Muscle of leg (tissue), 11 donors: ENCODE measurements around the gene ST8SIA5. TPM values are rescaled to one million over a fixed set of nuclear protein-coding genes. Genes with fewer than 3 reads are reported as not detected.

Experiments
- DNase-seq: peaks from one replicate; pipeline ENCODE4 v3.0.0; 2013
- H3K27ac ChIP-seq: one replicate; pipeline ENCODE4 v1.5.1; 2013; ENCODE audit warnings: mild to moderate bottlenecking, low read length, control low read depth
- H3K27me3 ChIP-seq: one replicate; pipeline ENCODE4 v1.6.1; 2013; ENCODE audit warnings: low read length; ENCODE audit not compliant: control insufficient read depth, insufficient read depth
- H3K36me3 ChIP-seq: one replicate; pipeline ENCODE4 v1.6.1; 2013; ENCODE audit warnings: low read length; ENCODE audit not compliant: control insufficient read depth, insufficient read depth
- H3K4me1 ChIP-seq: one replicate; pipeline ENCODE4 v1.6.1; 2013; ENCODE audit warnings: low read length; ENCODE audit not compliant: control insufficient read depth, insufficient read depth
- H3K4me3 ChIP-seq: one replicate; pipeline ENCODE4 v1.5.1; 2013; ENCODE audit warnings: low read length, control low read depth
- H3K9me3 ChIP-seq: replicated peaks from 2 replicates; pipeline ENCODE4 v1.6.1; 2013; ENCODE audit warnings: low read depth, low read length; ENCODE audit not compliant: control insufficient read depth
- WGBS: methylation state at CpG from one replicate; pipeline ENCODE4 v1.1.5; 2013; ENCODE audit warnings: missing lambda C conversion rate; ENCODE audit not compliant: insufficient coverage; 5-methylcytosine and 5-hydroxymethylcytosine counted together
- polyA plus RNA-seq, 8 donors: library from polyadenylated mRNA; unstranded; fragments of 120-200 nt; gene quantifications; one replicate each; pipeline versions ENCODE4 v1.2.1 to v1.2.3, GENCODE V29; 2013; ENCODE audit warnings: inconsistent platforms in 1 of 8, low replicate concordance in 1 of 8; ENCODE audit not compliant: insufficient read length in 8 of 8, insufficient read depth in 1 of 8
- total RNA-seq: library from RNA; stranded (reverse); fragments of 120-200 nt; gene quantifications from one replicate; pipeline ENCODE4 v1.2.4, GENCODE V29; 2013

Gene ST8SIA5
- total and polyA plus RNA-seq, 9 donors: 1.0 to 5.2 (median 4.3) TPM

DNA sequence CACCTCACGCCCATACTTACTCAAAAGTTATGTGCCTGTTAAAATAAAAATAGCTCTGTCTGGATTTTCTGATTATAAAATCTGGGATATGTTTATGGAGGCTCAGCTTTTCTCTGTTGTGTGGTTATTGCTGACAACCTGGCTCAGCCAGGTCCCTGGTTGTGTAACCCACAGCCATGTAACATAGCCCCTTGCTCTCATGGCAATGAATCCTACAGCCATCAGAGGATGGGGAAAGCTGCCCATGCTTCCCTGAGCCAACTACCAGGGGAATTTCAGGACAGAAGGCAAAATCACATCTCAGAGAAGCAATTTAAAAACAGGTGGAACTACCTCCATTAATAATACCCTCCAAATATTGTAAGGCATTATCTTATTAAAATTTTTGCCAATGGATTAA lies 29.7 kb downstream of the ST8SIA5 start:
- no peak for DNase-seq
- no CpG with 5 or more reads among the region's 1 CpG for WGBS
- Histone ChIP-seq H3K36me3 (no peaks in the 10 kb centered on the region), H3K27ac (no peak overlapping the region), H3K9me3 (peaks cover 20% of the 10 kb centered on the region), H3K4me3 (no peak overlapping the region), H3K4me1 (no peaks in the 10 kb centered on the region), H3K27me3 (no peaks in the 10 kb centered on the region)

DNA sequence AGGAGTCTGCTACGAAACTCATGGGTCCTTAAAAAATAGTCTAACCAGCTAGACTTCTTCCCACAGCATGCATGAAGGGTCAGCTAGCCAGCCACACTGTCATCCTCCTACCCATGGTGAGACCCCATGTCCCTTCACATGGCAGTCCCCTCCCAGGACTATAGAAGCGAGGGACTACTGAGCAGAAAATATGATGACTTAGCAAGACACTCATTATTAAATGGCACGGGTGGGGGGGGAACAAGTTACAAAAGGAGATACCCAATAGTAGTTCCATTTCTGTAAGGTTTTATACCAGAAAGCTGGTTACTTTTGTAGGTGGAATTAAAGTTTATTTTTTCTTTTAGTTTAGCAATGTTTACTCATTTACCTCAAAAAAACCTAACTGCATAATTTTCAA lies 31.5 kb downstream of the ST8SIA5 start:
- Histone ChIP-seq H3K36me3 (no peaks in the 10 kb centered on the region), H3K4me3 (no peak overlapping the region), H3K9me3 (peaks cover 9% of the 10 kb centered on the region), H3K4me1 (no peaks in the 10 kb centered on the region), H3K27ac (no peak overlapping the region), H3K27me3 (no peaks in the 10 kb centered on the region)
- WGBS: 85% methylated on average over 1 of the region's 3 CpGs
- no peak for DNase-seq

DNA sequence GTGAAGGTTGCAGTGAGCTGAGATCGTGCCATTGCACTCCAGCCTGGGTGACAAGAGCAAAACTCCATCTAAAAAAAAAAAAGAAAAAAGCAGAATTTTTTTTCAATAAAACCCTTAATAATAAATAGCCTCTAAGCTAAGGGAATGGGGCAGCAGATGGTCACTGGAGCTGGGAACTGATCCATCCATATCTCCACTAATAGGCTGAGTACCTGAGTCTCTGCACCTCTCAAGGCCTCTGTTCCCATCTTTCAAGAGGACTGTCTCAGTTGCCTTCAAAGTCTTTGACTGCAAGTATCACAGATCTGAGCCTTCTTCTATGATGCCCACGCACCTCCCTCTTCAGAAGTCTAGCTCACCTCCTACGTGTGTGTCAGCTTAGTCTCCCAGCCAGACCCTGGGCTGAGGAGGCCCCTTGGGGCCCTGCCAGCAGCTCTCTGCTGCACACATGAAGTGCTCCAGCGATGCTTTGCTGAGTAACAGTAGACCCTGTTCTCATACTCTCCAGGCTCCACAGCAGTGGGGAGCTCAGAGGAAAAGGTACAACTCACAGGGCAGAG lies 32.9 kb downstream of the ST8SIA5 start:
- Histone ChIP-seq H3K27ac (no peak overlapping the region), H3K4me3 (no peak overlapping the region), H3K9me3 (no peaks in the 10 kb centered on the region), H3K36me3 (no peaks in the 10 kb centered on the region), H3K27me3 (no peaks in the 10 kb centered on the region), H3K4me1 (peaks cover 4% of the 10 kb centered on the region)
- DNase-seq: no peak
- WGBS: 62% methylated on average over 2 of the region's 4 CpGs

DNA sequence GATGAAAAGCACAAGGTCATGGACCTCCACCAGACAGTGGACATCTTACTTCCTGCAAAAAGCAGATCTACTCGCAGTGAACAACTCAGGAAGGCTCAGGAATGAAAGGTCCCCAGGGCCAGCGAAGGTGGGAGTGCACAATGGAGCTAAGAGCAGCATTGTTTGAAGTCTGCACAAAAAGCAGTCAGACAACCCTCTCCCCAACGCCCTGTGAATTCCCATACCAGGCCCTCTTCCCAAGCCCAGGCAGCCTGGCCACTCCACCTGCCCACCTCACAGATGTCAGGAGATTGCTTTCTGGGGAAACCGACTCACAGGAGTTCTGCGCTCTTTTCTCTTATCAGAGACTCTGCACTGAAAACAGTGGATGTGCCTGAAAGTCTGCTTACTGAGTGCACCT lies 34.8 kb downstream of the ST8SIA5 start:
- Histone ChIP-seq H3K9me3 (no peaks in the 10 kb centered on the region), H3K4me3 (no peak overlapping the region), H3K4me1 (peaks cover 7% of the 10 kb centered on the region), H3K27ac (no peak overlapping the region), H3K27me3 (no peaks in the 10 kb centered on the region), H3K36me3 (no peaks in the 10 kb centered on the region)
- DNase-seq: no peak
- 69% methylated on average over 3 of the region's 5 CpGs for WGBS

DNA sequence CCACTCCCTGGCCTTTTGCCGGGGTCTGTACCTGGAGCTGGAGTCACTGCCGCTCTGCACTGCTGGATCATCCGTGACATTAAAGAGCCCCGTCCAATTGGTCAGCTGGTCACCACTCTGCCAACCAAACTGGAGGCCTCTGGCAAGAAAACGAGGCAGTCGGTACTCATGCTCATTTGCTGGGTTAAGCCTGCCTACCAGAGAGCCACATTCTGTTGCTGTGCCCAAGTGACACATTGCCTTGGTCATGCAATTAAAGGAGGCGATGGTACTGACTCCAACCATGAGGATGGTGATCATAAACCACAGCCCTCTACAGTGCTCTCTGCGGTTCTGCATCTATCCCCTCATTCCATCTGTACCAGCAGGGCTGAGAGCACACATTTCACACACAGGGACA lies 35.5 kb downstream of the ST8SIA5 start:
- no peaks in the 10 kb centered on the region for H3K36me3 ChIP-seq
- DNase-seq: no peak
- H3K27ac ChIP-seq: no peak overlapping the region
- H3K27me3 ChIP-seq: no peaks in the 10 kb centered on the region
- H3K9me3 ChIP-seq: no peaks in the 10 kb centered on the region
- WGBS: 81% methylated on average over 8 of the region's 8 CpGs
- no peak overlapping the region for H3K4me3 ChIP-seq
- peaks cover 9% of the 10 kb centered on the region for H3K4me1 ChIP-seq

DNA sequence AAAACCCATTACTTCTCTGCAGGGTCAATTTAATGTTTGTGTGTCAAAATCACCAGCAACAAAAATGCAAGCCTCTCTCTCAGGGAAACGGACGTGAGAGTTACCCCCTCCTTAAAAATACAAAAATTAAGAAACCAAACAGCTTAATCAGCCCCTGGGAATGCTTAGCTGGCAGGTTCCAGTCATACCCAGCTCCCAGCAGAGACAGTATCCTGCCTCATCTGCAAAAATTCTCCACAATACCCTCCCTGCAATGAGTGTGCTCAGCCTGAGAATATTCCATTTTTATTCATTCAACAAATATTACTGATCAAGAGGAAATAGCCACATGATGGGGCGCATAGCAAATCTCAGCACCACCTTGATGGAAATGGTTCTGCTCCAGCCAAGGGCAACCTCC lies 36.3 kb downstream of the ST8SIA5 start:
- DNase-seq: no peak
- Histone ChIP-seq H3K9me3 (no peaks in the 10 kb centered on the region), H3K4me3 (no peak overlapping the region), H3K27ac (no peak overlapping the region), H3K36me3 (no peaks in the 10 kb centered on the region), H3K4me1 (peaks cover 9% of the 10 kb centered on the region), H3K27me3 (no peaks in the 10 kb centered on the region)
- 100% methylated on average over 1 of the region's 3 CpGs for WGBS

DNA sequence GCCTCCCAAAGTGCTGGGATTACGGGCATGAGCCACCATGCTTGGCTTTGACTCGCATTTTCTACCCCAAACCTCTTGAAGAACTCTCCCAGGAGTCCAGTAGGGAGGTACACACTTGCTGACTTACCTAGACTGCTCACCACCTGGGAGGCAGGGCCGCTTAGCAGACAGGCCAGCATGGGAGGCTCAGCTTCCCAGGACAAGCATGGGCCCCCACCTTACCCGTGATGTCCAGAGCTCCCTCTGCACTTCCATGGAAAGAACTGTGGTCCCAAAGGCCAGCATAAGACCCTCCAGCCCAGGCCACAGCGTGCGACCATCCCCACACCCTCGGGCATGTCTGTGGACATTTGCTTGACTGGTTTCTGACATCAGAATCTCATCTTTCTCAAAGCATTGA lies 36.8 kb downstream of the ST8SIA5 start:
- H3K4me1 ChIP-seq: peaks cover 11% of the 10 kb centered on the region
- H3K9me3 ChIP-seq: no peaks in the 10 kb centered on the region
- DNase-seq: no peak
- WGBS: 53% methylated on average over 6 of the region's 7 CpGs
- no peaks in the 10 kb centered on the region for H3K27me3 ChIP-seq
- no peak overlapping the region for H3K4me3 ChIP-seq
- no peak overlapping the region for H3K27ac ChIP-seq
- no peaks in the 10 kb centered on the region for H3K36me3 ChIP-seq

DNA sequence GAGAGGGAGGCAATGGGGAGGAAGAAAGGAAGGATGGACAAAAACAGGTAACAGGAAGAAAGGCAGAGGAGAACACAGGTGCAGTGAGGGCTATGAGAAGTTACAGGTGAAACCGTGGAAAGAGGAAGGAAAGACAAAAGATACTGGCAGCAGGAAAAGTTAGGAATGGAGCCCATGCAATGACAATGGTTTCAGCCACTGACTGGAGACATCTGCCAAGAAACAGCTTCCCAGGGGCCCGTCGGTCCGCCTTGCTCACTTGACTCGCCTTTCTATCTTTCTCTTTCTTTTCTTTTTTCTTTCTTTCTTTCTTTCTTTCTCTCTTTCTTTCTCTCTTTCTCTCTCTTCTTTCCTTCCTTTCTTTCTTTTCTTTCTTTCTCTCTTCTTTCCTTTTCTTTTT lies 37.5 kb downstream of the ST8SIA5 start:
- 41% methylated on average over 4 of the region's 5 CpGs for WGBS
- H3K27me3 ChIP-seq: no peaks in the 10 kb centered on the region
- no peak overlapping the region for H3K4me3 ChIP-seq
- H3K9me3 ChIP-seq: no peaks in the 10 kb centered on the region
- H3K36me3 ChIP-seq: no peaks in the 10 kb centered on the region
- peaks cover 12% of the 10 kb centered on the region for H3K4me1 ChIP-seq
- H3K27ac ChIP-seq: no peak overlapping the region
- DNase-seq: peak; percentile 11

DNA sequence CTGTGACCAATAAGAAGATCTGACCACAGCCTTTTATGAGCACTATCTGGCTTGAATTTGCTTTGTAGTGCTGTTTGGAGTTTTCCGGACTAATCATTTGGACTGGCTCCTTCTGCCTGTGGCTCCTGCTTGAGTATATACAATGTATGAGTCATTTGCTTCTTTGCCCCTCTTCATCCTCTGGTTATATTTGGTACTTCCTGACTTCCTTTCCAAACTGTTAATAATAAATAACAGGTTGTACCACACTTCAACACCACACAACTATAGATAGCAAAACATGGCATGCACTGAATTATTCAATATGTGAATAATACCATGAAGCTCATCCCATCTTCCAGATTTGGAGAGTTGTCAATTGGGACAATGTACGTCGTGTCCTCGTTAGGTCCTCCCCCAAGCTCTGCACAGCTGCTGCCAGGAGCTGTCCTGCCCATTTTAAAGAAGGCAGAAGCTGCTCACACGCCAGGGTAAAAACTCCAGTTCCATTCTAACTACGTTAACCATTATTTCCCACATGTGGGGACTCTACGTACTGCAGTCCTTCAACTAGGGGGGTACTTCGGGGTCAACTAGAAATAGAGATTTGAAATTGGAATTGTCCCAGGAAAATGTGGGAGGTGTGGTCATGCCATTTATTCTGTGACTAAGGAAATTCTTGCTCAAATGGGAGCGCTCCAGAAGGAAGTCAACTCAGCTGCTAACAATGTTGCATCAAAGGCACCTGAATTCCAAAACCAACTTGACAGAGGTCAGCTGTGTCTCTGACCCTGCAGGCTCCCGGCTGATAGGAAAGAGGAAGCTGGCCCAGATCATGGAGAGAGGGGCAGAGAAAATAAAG lies 38.1 kb downstream of the ST8SIA5 start:
- Histone ChIP-seq H3K27me3 (no peaks in the 10 kb centered on the region), H3K27ac (no peak overlapping the region), H3K36me3 (no peaks in the 10 kb centered on the region), H3K9me3 (no peaks in the 10 kb centered on the region), H3K4me3 (no peak overlapping the region), H3K4me1 (peaks cover 12% of the 10 kb centered on the region)
- no peak for DNase-seq
- 0% methylated on average over 1 of the region's 10 CpGs for WGBS

DNA sequence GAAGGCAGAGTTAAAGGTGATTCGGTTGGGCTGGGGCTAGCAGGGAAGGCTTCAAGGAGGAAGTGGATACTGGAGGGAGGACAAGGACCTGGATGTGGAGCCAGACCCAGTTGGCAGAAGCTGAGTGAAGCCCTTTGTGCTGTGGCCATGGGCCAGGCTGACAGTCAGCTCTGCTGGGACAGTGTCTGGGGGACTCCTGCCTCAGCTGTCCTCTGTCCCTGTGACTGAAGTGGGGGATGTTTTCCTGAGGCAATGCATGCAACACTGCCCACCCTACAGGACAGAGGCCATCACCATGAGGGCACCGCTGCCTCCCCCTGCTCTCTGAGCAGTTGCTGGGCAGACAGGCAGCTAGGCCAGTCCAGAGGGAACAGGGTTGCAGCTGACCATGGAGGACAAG lies 40.0 kb downstream of the ST8SIA5 start:
- 89% methylated on average over 2 of the region's 2 CpGs for WGBS
- no peaks in the 10 kb centered on the region for H3K9me3 ChIP-seq
- DNase-seq: peak; percentile 10

More for the DNA sequence above, 40.0 kb downstream of the ST8SIA5 start:
- peaks cover 30% of the 10 kb centered on the region for H3K4me1 ChIP-seq
- H3K4me3 ChIP-seq: no peak overlapping the region
- H3K27ac ChIP-seq: no peak overlapping the region
- H3K36me3 ChIP-seq: no peaks in the 10 kb centered on the region
- H3K27me3 ChIP-seq: no peaks in the 10 kb centered on the region
